ENCODE measurements around the gene TRAFD1.
"Not testable (repeated sequence)": the region's sequence is repeated elsewhere in the genome, so short reads cannot be mapped to it uniquely, and the experiment has no call there.

TRAFD1 gene

DNA sequence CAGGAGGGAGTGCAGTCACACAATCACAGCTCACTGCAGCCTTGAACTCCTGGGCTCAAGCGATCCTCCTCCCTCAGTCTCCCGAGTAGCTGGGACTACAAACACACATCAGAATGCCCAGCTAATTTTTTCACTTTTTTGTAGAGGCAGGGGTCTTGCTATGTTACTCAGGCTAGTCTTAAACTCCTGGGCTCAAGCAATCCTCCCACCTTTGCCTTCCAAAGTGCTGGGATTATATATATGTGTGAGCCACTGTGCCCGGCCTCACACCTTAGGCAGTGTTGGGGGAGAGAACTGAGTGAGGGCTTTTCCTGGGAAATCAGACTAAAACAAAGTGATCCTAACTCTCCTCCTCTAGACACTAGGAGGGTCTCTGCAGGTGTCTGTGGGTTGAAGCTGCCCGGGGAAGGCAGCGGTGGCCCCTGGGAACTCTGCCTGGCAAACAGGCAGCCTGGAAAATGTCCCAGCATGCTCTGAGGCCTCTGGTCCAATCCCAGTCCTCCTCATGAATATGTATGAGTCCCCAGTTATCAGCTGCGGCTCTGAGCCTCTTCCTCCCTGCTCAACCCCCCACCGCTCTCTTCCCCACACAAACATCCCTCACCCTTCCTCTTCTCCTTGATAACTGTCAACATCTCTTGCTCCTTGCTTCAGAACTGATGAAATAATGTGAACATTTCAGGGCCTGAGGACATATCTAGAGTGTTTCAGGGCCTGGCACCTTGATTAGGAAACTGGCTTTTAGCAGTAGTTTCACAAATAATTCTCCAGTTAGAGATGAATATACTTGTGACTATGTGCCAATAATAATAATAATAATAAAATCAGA is 8.9 kb upstream of the TRAFD1 start:
- peak; percentile 57 to 66 for DNase-seq

DNA sequence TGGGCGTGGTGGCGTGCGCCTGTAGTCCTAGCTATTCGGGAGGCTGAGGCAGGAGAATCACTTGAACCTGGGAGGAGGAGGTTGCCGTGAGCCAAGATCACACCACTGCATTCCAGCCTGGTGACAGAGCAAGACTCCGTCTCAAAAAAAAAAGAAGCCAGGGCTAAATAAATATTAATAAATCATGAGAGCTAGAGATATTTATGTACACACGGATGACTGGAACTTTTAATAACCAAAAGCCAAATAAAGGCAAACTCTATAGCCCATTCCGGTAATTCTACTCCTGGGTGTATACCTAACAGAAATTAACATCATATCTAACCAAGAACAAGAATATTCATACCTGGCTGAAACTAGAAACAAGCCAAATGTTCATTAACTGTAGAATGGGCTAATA is 7.7 kb upstream of the TRAFD1 start:
- DNase-seq, result no peak

DNA sequence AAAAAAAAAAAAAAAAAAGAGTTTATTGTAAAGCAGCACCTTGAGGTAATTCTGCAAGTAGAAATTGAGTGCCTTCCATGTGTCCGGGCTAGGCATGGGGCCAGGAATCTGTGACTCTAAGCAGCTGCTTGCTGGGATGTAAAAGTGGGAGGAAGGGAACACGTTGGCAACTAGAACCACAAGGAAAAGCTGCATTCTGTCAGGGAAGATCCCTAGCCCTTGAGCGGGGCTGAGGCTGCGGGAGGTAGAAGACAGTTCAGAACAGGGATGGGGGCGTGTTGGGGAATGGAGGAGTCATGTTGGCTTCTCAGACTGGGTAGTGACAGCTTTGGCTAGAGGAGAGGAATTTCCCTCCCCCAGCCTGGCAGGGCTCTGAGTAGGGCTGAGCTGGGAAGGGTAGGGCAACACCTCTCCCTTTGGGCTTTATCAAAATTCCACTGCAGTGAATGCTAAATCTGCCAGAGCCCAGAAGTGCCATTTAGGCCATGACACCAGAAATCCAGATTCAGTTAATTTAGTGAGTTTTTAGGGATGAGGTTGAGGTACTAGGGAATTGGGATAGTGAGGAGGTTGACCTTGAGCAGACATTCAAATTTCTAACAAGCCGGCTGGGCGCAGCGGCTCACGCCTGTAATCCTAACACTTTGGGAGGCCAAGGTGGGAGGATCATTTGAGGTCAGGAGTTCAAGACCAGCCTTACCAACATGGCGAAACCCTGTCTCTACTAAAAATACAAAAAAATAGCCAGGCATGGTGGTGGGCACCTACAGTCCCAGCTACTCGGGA is 3.4 kb upstream of the TRAFD1 start:
- DNase-seq, result no peak

DNA sequence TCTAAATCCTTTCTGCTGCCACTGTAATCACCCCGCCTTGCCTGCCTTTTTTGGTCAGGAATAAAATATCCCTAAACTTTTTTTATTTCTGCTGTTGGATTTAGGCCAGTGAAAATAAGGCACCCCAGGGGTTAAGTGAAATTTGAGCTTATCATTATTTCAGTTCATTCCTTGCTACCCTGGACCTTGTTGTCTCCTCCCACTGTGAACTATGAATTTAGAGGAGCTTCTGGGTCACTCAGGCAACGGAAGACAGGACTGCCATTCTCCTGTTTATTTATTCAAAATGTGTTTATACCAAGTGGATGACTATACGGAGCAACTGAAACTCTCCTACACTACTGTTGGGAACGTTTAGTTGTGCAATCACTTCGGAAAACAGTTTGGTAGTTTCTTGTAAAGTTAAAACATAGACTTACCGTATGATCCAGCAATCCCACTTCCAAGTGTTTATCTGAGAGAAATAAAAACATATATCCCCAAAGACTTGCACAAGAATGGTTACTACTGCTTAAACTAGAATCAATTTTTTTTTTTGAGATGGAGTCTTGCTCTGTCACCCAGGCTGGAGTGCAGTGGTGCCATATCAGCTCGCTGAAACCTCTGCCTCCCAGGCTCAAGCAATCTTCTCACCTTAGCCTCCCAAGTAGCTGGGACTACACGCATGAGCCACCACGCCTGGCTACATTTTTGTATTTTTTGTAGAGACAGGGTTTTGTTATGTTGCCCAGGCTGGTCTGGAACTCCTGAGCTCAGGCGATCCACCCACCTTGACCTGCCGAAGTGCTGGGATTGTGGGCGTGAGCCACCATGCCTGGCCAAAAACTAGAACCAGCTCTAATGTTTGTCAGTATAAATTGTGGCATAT is 2.3 kb upstream of the TRAFD1 start:
- no peak for DNase-seq

DNA sequence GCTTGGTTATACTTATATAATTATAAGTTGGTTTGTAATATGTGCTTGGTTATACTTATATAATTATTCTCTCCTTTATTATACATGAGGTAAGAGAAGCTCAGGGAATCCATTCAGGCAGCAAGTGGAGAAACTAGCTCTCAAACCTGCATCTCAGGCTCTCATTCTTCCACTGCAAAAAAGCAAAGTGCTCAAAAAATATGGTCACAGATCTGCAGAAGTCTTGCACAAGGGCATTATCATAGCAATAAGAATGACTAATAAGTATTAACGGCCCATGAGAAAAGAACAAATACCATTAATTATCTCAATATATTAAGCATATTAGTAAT is 476 bp upstream of the TRAFD1 start:
- DNase-seq, result no peak

DNA sequence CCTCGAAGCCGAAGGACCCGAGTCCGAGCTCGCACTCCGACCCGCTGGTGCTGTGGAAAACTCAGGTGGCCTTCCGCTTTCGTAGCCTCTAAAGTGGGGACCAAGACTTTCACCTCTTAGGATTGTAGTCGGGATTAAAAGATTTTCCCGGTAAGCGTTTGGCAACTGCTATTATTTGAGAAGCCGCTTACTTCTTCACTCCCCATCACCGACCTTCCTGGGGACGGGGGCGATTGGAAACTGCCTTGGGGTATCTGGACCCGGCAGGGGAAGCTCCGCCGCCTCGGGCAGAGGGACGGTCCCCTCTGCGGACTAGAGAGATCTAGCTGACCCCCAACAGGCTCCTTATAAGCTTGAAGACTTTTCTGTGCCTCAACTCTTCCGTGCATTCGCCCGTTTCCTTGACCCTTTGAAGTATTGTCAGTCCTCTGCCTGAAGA is 659 bp downstream of the TRAFD1 start:
- DNase-seq, result no peak

DNA sequence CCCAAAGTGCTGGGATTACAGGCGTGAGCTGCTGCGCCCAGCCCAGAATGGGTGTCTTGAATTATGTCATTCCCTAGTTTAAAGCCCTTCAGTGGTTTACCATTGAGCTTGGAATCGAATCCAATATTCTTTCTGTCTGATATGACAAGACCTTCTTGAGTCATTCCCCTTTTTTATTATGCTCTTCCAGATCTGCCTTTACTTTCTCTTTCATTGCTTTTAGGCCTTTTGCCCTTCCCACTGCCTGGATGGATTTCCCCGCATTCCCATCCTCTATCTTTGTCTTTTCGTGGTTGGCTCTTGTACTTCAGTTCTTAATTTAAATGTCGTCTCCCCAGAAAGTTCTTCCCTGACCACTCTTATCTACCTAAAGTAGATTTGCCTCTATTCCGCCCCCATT is 1.6 kb downstream of the TRAFD1 start:
- no peak for DNase-seq

DNA sequence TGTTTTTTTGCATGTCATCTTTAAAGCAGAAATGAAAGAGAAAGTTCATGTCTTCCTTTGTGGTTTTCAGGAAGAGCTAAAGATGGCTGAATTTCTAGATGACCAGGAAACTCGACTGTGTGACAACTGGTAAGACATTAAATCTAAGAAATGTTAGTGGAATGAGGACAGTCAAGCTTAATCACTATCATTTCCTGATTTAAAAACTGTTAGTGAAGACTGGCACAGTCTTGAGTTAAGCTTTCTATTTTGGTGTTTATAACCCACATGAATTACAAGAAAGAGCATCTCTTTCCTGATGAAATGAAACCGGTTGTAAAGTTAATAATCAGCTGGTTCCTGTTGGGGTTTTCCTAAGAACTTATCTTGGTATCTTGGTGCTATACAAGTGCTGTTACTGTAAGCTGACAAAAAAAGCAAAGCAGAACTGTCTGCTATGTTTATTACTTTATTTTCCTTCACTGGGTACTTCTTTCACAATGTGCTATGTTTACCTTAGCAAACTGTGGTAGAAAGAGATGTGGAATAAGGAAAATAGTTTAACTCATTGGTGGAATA is 5.2 kb downstream of the TRAFD1 start:
- peak; percentile 25 to 37 for DNase-seq

DNA sequence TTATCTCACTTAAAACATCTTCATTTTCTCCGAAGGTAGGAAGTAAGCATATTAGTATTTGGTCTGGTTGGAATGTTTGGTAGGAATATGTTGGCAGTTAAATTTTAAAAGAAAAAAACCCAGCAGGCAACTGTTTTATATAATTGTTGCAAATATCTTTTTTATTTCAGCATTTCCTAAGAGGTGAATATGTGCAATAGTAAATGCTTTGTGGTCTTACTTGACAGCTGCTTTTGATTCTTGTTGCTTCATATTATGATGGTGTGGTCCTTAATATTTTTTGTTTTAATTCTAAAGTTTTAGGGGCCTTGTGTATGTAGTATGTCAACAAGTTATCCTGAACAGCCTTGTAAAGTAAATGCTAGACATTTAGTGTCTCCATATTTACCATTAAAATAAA is 6.3 kb downstream of the TRAFD1 start:
- no peak for DNase-seq

DNA sequence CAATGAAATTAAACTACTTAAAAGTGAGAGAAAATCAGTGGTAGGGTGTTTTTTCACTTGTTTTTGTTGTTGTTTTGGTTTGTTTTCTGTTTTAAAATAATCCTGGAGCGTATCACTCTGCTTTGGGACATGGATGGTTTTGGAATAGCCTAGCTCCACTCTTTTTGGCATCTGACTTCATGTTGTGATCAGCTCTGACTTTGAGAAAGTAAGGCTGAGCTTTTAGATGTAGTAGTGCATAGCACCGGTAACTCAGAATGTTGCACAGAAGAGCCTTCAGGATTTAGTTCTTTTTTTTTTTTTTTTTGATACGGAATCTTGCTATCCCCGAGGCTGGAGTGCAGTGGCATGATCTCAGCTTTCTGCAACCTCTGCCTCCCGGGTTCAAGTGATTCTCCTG is 8.1 kb downstream of the TRAFD1 start:
- DNase-seq, result no peak

DNA sequence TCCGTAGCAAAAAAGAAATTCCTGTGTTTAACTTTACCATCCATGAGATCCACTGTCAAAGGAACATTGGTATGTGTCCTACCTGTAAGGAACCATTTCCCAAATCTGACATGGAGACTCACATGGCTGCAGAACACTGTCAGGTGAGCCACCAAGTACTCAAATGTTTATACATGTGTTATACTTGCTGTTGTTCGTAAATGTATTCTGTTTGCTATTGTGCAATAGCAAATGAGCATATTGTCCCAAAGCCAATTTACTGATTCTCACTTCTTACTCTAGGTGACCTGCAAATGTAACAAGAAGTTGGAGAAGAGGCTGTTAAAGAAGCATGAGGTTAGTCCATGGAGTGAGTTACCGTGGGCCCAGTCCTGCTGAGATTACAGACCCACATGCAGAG is 9.4 kb downstream of the TRAFD1 start:
- no peak for DNase-seq

DNA sequence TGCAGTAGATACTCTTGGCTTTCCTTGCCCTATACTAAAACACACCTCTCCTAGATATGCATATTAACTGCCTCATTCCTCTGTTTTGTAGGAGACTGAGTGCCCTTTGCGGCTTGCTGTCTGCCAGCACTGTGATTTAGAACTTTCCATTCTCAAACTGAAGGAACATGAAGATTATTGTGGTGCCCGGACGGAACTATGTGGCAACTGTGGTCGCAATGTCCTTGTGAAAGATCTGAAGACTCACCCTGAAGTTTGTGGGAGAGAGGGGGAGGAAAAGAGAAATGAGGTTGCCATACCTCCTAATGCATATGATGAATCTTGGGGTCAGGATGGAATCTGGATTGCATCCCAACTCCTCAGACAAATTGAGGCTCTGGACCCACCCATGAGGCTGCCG is 15.4 kb downstream of the TRAFD1 start:
- peak in 1 of 2 experiments; percentile 22 for DNase-seq

DNA sequence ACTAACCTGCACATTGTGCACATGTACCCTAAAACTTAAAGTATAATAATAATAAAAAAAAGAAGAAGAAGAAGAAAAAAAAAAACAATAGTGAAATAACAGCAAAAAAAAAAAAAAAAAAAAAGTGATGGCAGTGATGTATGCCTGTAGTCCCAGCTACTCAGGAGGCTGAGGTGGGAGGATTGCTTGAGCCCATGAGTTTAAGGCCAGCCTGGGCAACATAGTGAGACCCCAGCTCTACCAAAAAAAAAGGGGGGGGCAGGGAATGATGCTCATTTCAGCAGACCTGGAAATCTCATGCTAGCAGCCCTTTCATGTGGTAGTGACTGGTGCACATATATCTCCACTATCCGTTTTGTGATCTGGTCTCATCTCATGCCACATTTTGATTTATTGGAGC is 20.8 kb downstream of the TRAFD1 start:
- no peak for DNase-seq

DNA sequence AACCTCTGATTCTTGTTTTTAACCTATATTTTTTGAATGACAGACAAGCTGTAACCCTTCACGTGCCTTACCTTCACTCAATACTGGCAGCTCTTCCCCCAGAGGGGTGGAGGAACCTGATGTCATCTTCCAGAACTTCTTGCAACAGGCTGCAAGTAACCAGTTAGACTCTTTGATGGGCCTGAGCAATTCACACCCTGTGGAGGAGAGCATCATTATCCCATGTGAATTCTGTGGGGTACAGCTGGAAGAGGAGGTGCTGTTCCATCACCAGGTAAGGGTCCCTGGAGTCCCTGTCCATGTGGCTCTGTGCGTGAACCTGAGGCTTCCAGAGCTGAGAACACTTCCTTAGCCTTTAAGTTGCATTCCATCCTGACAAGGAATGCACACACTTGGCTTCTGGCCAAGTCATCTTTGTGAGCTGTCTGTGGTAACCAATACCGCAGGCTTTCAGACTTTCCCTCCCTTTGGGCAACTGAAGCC is 22.7 kb downstream of the TRAFD1 start:
- no peak for DNase-seq

DNA sequence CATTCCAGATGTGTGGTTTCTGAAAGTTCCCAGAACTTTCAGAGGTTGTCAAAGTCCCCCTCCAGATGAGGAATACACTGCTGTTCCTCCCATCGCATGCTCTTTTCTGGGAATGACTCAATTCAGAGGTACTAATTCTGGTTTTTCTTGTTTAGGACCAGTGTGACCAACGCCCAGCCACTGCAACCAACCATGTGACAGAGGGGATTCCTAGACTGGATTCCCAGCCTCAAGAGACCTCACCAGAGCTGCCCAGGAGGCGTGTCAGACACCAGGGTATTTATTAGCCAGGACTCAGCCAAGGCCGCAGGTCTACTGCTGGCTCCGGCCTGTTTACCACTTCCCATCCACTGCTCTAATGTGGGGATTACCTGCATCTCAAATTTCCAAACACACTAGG is 24.2 kb downstream of the TRAFD1 start:
- no peak for DNase-seq

DNA sequence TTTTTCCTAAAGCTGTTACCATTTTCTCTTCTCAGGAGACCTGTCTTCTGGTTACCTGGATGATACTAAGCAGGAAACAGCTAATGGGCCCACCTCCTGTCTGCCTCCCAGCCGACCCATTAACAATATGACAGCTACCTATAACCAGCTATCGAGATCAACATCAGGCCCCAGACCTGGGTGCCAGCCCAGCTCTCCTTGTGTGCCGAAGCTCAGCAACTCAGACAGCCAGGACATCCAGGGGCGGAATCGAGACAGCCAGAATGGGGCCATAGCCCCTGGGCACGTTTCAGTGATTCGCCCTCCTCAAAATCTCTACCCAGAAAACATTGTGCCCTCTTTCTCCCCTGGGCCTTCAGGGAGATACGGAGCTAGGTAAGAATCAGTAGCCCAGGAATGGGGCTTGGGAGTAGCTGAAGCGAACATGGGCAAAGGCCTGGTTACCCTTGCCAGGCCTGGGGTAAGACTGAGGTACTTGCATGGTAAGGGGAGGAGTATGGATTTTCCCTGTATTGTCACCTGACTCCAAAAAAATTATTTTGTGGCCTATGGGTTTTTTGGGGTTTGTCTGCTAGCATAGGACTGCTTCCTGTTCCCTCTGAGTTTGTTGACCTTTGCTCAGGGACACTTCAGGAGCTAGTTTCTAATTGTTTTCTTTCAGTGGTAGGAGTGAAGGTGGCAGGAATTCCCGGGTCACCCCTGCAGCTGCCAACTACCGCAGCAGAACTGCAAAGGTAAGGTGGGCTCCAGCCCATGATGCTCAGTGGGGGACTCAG is 26.6 kb downstream of the TRAFD1 start:
- no peak for DNase-seq

DNA sequence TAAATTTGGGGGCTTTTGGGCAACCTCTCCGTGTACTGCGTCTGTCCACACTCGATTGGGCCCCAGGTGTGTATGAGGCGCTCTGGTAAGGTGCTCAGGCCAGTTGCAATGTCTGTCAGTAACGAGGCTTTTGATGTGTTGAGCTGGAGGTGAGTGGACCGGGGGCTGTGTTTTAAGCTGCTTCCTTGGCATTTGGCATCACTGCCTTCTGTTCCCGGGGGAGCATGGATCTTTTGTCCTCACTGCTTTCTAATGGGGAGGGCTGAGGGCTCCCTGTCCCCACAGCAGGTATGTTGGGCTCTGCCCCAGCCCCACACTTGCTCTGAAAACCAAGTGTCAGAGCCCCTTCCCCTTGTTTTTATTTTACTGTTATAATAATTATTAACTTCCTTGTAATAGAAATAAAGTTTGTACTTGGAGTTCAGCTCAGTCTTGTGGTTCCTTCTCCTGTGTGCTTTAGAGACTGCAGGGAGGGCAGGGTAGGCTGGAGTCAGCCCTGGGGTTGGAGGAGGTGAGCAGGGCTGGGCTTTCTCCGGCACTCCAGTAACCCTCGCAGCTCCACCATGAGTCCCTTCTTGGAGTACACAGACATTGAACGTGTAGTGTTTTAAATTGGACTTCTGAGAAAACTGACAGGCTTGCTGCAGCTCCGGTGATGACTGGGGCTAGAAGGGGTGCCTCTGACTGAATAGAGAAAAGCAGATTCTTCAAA is 28.0 kb downstream of the TRAFD1 start:
- no peak for DNase-seq

DNA sequence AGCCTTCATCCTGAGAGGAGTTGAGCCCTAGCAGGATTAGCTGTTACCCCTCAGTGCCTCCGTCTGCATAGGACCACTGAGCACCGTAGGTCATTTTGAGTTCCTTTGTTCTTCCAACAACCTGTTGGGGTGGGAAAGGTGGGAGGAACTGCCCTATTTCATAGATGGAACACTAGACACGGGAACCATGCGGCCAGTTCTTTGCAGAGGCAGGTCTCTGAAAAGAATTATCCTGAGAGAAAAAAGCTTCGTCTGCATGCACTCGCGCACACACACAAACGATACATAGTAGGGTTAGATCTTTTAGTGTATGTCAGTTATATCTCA is 28.5 kb downstream of the TRAFD1 start:
- DNase-seq, result no peak

DNA sequence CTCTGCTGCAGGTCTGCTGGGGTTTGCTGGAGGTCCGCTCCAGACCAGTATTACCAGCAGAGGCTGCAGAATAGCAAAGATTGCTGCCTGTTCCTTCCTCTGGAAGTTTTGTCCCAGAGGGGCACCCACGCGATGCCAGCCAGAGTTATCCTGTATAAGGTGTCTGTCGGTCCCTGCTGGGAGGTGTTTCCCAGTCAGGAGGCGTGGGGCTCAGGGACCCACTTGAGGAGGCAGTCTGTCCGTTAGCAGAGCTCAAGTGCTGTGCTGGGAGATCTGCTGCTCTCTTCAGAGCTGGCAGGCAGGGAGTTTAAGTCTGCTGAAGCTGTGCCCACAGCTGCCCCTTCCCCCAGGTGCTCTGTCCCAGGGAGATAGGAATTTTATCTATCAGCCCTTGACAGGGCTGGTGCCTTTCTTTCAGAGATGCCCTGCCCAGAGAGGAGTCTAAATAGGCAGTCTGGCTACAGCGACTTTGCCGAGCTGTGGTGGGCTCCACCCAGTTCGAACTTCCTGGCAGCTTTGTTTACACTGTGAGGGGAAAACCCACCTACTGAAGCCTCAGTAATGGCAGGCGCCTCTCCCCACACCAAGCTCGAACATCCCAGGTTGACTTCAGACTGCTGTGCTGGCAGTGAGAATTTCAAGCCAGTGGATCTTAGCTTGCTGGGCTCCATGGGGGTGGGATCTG is 33.2 kb downstream of the TRAFD1 start:
- not testable (repeated sequence) for DNase-seq

DNA sequence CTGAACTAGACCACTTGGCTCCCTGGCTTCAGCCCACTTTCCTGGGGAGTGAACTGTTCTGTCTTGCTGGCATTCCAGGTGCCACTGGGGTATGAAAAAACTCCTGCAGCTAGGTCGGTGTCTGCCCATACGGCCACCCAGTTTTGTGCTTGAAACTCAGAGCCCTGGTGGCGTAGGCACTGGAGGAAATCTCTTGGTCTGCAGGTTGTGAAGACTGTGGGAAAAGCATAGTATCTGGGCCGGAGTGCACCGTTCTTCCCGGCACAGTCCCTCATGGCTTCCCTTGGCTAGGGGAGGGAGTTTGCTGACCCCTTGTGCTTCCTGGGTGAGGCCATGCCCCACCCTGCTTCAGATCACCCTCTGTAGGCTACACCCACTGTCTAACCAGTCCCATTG is 33.8 kb downstream of the TRAFD1 start:
- DNase-seq, result no peak

DNA sequence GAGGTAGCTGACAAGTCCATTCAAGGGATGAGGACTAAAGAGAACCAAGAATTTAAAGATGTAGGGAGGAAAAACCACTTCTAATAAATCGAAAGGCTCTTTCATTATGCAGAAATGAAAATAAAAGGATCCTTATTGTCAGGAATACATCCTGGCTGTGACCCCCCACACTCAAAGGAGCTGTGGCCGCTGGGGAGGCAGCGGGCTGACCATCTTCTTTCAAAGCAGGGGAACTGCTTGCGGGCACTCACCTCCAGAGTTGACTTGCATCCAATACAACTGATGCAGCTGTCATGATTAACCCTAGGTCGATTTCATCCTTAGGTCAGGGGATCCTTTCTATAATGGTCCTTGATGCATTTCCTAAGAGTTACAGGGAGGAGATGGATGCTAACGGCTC is 35.3 kb downstream of the TRAFD1 start:
- no peak for DNase-seq

All from AML-193 (cell line).